ENCODE results near the gene ANKRD45.

GRCh38 chr1:173573596-173573995 is 96.1 kb downstream of the ANKRD45 start:
- TF ChIP-seq RFX5 (IDR thresholded peaks at IDR 0.05; ENCODE audit: borderline replicate concordance, low read depth, low read length): no peak
- TF ChIP-seq, protein P1, sequence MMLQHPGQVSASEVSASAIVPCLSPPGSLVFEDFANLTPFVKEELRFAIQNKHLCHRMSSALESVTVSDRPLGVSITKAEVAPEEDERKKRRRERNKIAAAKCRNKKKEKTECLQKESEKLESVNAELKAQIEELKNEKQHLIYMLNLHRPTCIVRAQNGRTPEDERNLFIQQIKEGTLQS (IDR thresholded peaks at IDR 0.05; ENCODE audit: insufficient read depth, low read depth, low read length): no peak
